Measurements from ENCODE around the gene RAB35.

GRCh38 chr12:120125792-120126634 is 9.5 kb upstream of the RAB35 start:
- TF ChIP-seq, protein P1, sequence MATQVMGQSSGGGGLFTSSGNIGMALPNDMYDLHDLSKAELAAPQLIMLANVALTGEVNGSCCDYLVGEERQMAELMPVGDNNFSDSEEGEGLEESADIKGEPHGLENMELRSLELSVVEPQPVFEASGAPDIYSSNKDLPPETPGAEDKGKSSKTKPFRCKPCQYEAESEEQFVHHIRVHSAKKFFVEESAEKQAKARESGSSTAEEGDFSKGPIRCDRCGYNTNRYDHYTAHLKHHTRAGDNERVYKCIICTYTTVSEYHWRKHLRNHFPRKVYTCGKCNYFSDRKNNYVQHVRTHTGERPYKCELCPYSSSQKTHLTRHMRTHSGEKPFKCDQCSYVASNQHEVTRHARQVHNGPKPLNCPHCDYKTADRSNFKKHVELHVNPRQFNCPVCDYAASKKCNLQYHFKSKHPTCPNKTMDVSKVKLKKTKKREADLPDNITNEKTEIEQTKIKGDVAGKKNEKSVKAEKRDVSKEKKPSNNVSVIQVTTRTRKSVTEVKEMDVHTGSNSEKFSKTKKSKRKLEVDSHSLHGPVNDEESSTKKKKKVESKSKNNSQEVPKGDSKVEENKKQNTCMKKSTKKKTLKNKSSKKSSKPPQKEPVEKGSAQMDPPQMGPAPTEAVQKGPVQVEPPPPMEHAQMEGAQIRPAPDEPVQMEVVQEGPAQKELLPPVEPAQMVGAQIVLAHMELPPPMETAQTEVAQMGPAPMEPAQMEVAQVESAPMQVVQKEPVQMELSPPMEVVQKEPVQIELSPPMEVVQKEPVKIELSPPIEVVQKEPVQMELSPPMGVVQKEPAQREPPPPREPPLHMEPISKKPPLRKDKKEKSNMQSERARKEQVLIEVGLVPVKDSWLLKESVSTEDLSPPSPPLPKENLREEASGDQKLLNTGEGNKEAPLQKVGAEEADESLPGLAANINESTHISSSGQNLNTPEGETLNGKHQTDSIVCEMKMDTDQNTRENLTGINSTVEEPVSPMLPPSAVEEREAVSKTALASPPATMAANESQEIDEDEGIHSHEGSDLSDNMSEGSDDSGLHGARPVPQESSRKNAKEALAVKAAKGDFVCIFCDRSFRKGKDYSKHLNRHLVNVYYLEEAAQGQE (IDR thresholded peaks at IDR 0.05; ENCODE audit: insufficient replicate concordance, low read depth): no peak
- TF ChIP-seq CTCF (IDR thresholded peaks at IDR 0.05; ENCODE audit: insufficient read depth, low read length) (no peak), POLR2AphosphoS5 (IDR thresholded peaks at IDR 0.05; ENCODE audit: low read depth) (peak; percentile 15)

All from HL-60 (cell line).